Keratinocyte (primary cell): ENCODE data around the gene STAMBPL1. TPM values are rescaled to one million over a fixed set of nuclear protein-coding genes. Genes with fewer than 3 reads are reported as not detected.
A peak's percentile ranks its signal among the peaks of the same experiment; 100 is the strongest.

ENCODE experiments used
- DNase-seq: peaks from one replicate; pipeline ENCODE4 v3.0.0-alpha.2; 2011; ENCODE audit warnings: low read depth, missing footprints, low spot score
- FAIRE-seq: peaks from 2 replicates; lab custom pipeline; 2011; peaks lifted over from hg19 to GRCh38; lab: Jason Lieb, UNC
- H2AFZ ChIP-seq: 2 replicates; pipeline ENCODE4 v1.6.0; 2012; ENCODE audit warnings: low read length, control low read depth, inconsistent platforms; ENCODE audit not compliant: control insufficient read depth
- H3K27ac ChIP-seq: 2 replicates; pipeline ENCODE4 v1.5.1; 2011; ENCODE audit warnings: low read length; ENCODE audit not compliant: control insufficient read depth, insufficient read depth
- H3K27me3 ChIP-seq: 3 replicates; pipeline ENCODE4 v1.6.0; 2011; ENCODE audit warnings: low read length; ENCODE audit not compliant: control insufficient read depth, insufficient read depth; ENCODE audit errors: extremely low read depth
- H3K36me3 ChIP-seq, 2 experiments: 2 replicates in 1 of 2; 3 replicates in 1 of 2; pipeline ENCODE4 v1.5.1; 2011; ENCODE audit warnings: low read length in 2 of 2, mild to moderate bottlenecking in 1 of 2; ENCODE audit not compliant: control insufficient read depth in 2 of 2, insufficient read depth in 2 of 2; ENCODE audit errors: extremely low read depth in 1 of 2
- H3K4me1 ChIP-seq: 3 replicates; pipeline ENCODE4 v1.5.1; 2011; ENCODE audit warnings: low read length; ENCODE audit not compliant: control insufficient read depth, insufficient read depth; ENCODE audit errors: extremely low read depth
- H3K4me2 ChIP-seq: 3 replicates; pipeline ENCODE4 v1.6.0; 2011; ENCODE audit warnings: low read depth, low read length; ENCODE audit not compliant: control insufficient read depth, insufficient read depth; ENCODE audit errors: extremely low read depth
- H3K4me3 ChIP-seq, 3 experiments: fragments of 200-600 bp in 1 of 3; sonication (generic) in 1 of 3; 2 replicates in 2 of 3; 3 replicates in 1 of 3; pipeline ENCODE4 v1.5.1; 2011 to 2016; ENCODE audit warnings: low read length in 3 of 3, mild to moderate bottlenecking in 3 of 3, control low read depth in 2 of 3, inconsistent platforms in 1 of 3, low read depth in 1 of 3, mixed read lengths in 1 of 3, mixed run types in 1 of 3, moderate library complexity in 1 of 3; ENCODE audit not compliant: control insufficient read depth in 2 of 3, insufficient read depth in 2 of 3; ENCODE audit errors: extremely low read depth in 1 of 3
- H3K79me2 ChIP-seq: 2 replicates; pipeline ENCODE4 v1.6.0; 2012; ENCODE audit warnings: low read length; ENCODE audit not compliant: control insufficient read depth, insufficient read depth
- H3K9ac ChIP-seq: 3 replicates; pipeline ENCODE4 v1.6.0; 2011; ENCODE audit warnings: low read length; ENCODE audit not compliant: control insufficient read depth, insufficient read depth; ENCODE audit errors: extremely low read depth
- H3K9me1 ChIP-seq: 3 replicates; pipeline ENCODE4 v1.6.0; 2011; ENCODE audit warnings: low read length; ENCODE audit not compliant: control insufficient read depth, insufficient read depth; ENCODE audit errors: extremely low read depth
- H3K9me3 ChIP-seq: 2 replicates; pipeline ENCODE4 v1.5.1; 2012; ENCODE audit warnings: low read depth, low read length; ENCODE audit not compliant: control insufficient read depth
- H4K20me1 ChIP-seq: 3 replicates; pipeline ENCODE4 v1.6.0; 2011; ENCODE audit warnings: low read length; ENCODE audit not compliant: control insufficient read depth, insufficient read depth; ENCODE audit errors: extremely low read depth
- CTCF ChIP-seq, 3 experiments: IDR thresholded peaks in 1 of 3; conservative IDR thresholded peaks in 1 of 3; optimal IDR thresholded peaks in 1 of 3; 2 replicates in 2 of 3; 3 replicates in 1 of 3; pipeline versions ENCODE3 to v1.5.1; 2011; ENCODE audit warnings: low read length in 3 of 3, mild to moderate bottlenecking in 3 of 3, moderate library complexity in 2 of 3, control low read depth in 1 of 3, inconsistent platforms in 1 of 3; ENCODE audit not compliant: insufficient read depth in 2 of 3; ENCODE audit errors: extremely low read depth in 1 of 3
- EZH2 ChIP-seq: IDR thresholded peaks from one replicate; pipeline ENCODE4 v1.6.1; 2012; ENCODE audit warnings: inconsistent platforms, mild to moderate bottlenecking, low read length, moderate library complexity
- dilution Hi-C: fragments of 300-500 bp; cut with MboI; formaldehyde crosslinking; loops from one replicate; pipeline ENCODE4 v1.7.0; 2020; ENCODE audit warnings: low sequenced_read_pairs; ENCODE audit not compliant: extremely low pct_ligation_motif_present
- polyA minus RNA-seq, 3 experiments: library from RNA; depleted of rRNA, polyadenylated mRNA; stranded (reverse); fragments of >200 nt; gene quantifications; 1 replicate in 1 of 3; 2 replicates in 1 of 3; 3 replicates in 1 of 3; pipeline ENCODE4 v1.2.3, GENCODE V29; 2011
- polyA plus RNA-seq, 5 experiments: library from polyadenylated mRNA; depleted of rRNA in 3 of 5; stranded (reverse) in 3 of 5; stranded (forward) in 1 of 5; unstranded in 1 of 5; fragments of >200 nt; gene quantifications; 1 replicate in 1 of 5; 2 replicates in 3 of 5; 3 replicates in 1 of 5; pipeline versions ENCODE4 v1.2.1 to v1.2.3, GENCODE V29; 2011 to 2012; ENCODE audit warnings: missing spikeins in 2 of 5, low read depth in 1 of 5, low replicate concordance in 1 of 5

Gene STAMBPL1
- polyA plus RNA-seq = 3.1 to 9.0 TPM (median 5.4 TPM) in 3 replicates
- polyA plus RNA-seq (2011; ENCODE audit: low read depth) = 1.8 TPM
- polyA plus RNA-seq (2011; cell fraction: cytosol; rRNA removed) = 3.1 and 5.4 TPM in 2 replicates
- 3.3 and 3.7 TPM in 2 replicates for polyA plus RNA-seq (2011; cell fraction: nucleus; rRNA removed)
- 1.7 and 4.4 TPM in 2 replicates for polyA plus RNA-seq (2012; ENCODE audit: low replicate concordance)
- 1.3 to 4.3 TPM (median 1.6 TPM) in 3 replicates for polyA minus RNA-seq
- polyA minus RNA-seq (2011; cell fraction: cytosol; rRNA and poly(A)+ RNA removed) = 3.5 TPM
- polyA minus RNA-seq (2011; cell fraction: nucleus; rRNA and poly(A)+ RNA removed) = 2.0 TPM in 2 replicates

- H3K9ac ChIP-seq = peak within 1 kb of the TSS; percentile 80
- dilution Hi-C loops = no loop called here
Observed at GRCh38 chr10:88879534-88880281, at the start of gene STAMBPL1. Gene STAMBPL1, plus strand, starts transcription at chr10:88880245. Its CDS starts 21,464 bp downstream, at chr10:88901709.

GRCh38 chr10:88830643-88831268 lies 49.3 kb upstream of the STAMBPL1 start:
- DNase-seq (no peak), FAIRE-seq (no peak)
- H3K9ac ChIP-seq = no peak overlapping the region
- H3K79me2 ChIP-seq = no peaks in the 10 kb centered on the region
- no peaks in the 10 kb centered on the region for H4K20me1 ChIP-seq
- H3K9me1 ChIP-seq = no peaks in the 10 kb centered on the region
- H3K4me1 ChIP-seq = peaks cover 13% of the 10 kb centered on the region
- no peak overlapping the region for H2AFZ ChIP-seq
- no peaks in the 10 kb centered on the region for H3K27me3 ChIP-seq
- H3K36me3 ChIP-seq = no peaks in the 10 kb centered on the region
- TF ChIP-seq CTCF (optimal IDR thresholded peaks at IDR 0.05 in 1 of 3, IDR thresholded peaks at IDR 0.05 in 1 of 3, conservative IDR thresholded peaks at IDR 0.05 in 1 of 3; ENCODE audit: extremely low read depth in 1 of 3, insufficient read depth in 2 of 3, low read length in 3 of 3) = no peak
- TF ChIP-seq EZH2 = no peak
- no peak overlapping the region for H3K4me2 ChIP-seq
- H3K27ac ChIP-seq = no peak overlapping the region
- dilution Hi-C loops = no loop called here
- no peak overlapping the region for H3K4me3 ChIP-seq
- H3K9me3 ChIP-seq = no peaks in the 10 kb centered on the region

More at GRCh38 chr10:88879534-88880281, at the start of gene STAMBPL1:
- Histone ChIP-seq H4K20me1 (no peaks in the 10 kb centered on the region), H2AFZ (peak within 1 kb of the TSS; percentile 91), H3K4me2 (peak within 1 kb of the TSS; percentile 94), H3K9me3 (no peaks in the 10 kb centered on the region), H3K9me1 (no peaks in the 10 kb centered on the region), H3K79me2 (peaks cover 10% of the 10 kb centered on the region), H3K36me3 (no peaks in the 10 kb centered on the region), H3K27ac (peak within 1 kb of the TSS; percentile 90), H3K27me3 (no peaks in the 10 kb centered on the region), H3K4me3 (peak within 1 kb of the TSS; percentile 80), H3K4me1 (peaks cover 34% of the 10 kb centered on the region)
- no peak for TF ChIP-seq EZH2
- TF ChIP-seq CTCF (optimal IDR thresholded peaks at IDR 0.05 in 1 of 3, IDR thresholded peaks at IDR 0.05 in 1 of 3, conservative IDR thresholded peaks at IDR 0.05 in 1 of 3; ENCODE audit: extremely low read depth in 1 of 3, insufficient read depth in 2 of 3, low read length in 3 of 3) = no peak
- FAIRE-seq (peak; percentile 49), DNase-seq (no peak)
